ENCODE results near the gene NXNL1. TPM values are rescaled to one million over a fixed set of nuclear protein-coding genes. Genes with fewer than 3 reads are reported as not detected.

NXNL1 gene
- total and polyA plus RNA-seq, 8 donors, result 0.92 TPM; not detected in 7

- no peak for DNase-seq
- Histone ChIP-seq H3K9me3 (no peaks in the 10 kb centered on the region), H3K36me3 (peaks cover 0 to 7% (median 3%) of the 10 kb centered on the region in 4 donors), H3K27ac (no peak overlapping the region), H3K4me1 (no peaks in the 10 kb centered on the region), H3K4me3 (no peak overlapping the region), H3K27me3 (no peaks in the 10 kb centered on the region)
- 88 to 92% (median 90%) methylated on average over 7 of the region's 7 CpGs for WGBS, 5 donors
- no peak for TF ChIP-seq EP300 (IDR thresholded peaks at IDR 0.05)
- TF ChIP-seq CTCF (IDR thresholded peaks at IDR 0.05), result no peak
- no peak for TF ChIP-seq POLR2A (IDR thresholded peaks at IDR 0.05)
- TF ChIP-seq POLR2AphosphoS5 (IDR thresholded peaks at IDR 0.05), result no peak
- intact Hi-C loops (cut with DNase I; ENCODE audit: low total_unique reads), result no loop called here
Measured at GRCh38 chr19:17431417-17431816, 29.3 kb downstream of the NXNL1 start.

- TF ChIP-seq EP300 (IDR thresholded peaks at IDR 0.05) (no peak), POLR2AphosphoS5 (IDR thresholded peaks at IDR 0.05) (no peak), POLR2A (IDR thresholded peaks at IDR 0.05) (no peak), CTCF (IDR thresholded peaks at IDR 0.05) (no peak)
- Histone ChIP-seq H3K9me3 (no peaks in the 10 kb centered on the region), H3K36me3 (no peaks in the 10 kb centered on the region), H3K4me1 (peaks cover 0 to 5% (median 2%) of the 10 kb centered on the region in 4 donors), H3K4me3 (no peak overlapping the region), H3K27me3 (no peaks in the 10 kb centered on the region), H3K27ac (no peak overlapping the region)
- intact Hi-C loops (cut with DNase I; ENCODE audit: low total_unique reads), result no loop called here
- DNase-seq, result no peak
- 60 to 77% (median 71%) methylated on average over 17 of the region's 17 CpGs for WGBS, 5 donors
Measured at GRCh38 chr19:17429641-17430113, 31.0 kb downstream of the NXNL1 start.

GRCh38 chr19:17424743-17425365, 35.9 kb downstream of the NXNL1 start:
- WGBS, 5 donors, result 27 to 40% (median 29%) methylated on average over 16 to 27 of the region's 27 CpGs
- H3K36me3 ChIP-seq, result peaks cover 0 to 24% (median 21%) of the 10 kb centered on the region in 4 donors
- H3K9me3 ChIP-seq, result no peaks in the 10 kb centered on the region
- intact Hi-C loops (cut with DNase I; ENCODE audit: low total_unique reads), result no loop called here
- no peak overlapping the region for H3K27ac ChIP-seq
- no peak overlapping the region for H3K4me3 ChIP-seq
- DNase-seq, result peak in 1 of 2 donors; percentile 85
- H3K27me3 ChIP-seq, result no peaks in the 10 kb centered on the region
- H3K4me1 ChIP-seq, result peaks cover 8 to 20% (median 12%) of the 10 kb centered on the region in 4 donors
- no peak for TF ChIP-seq POLR2A (IDR thresholded peaks at IDR 0.05)
- peak in 1 of 7 experiments; percentile 23 for TF ChIP-seq CTCF (IDR thresholded peaks at IDR 0.05)
- TF ChIP-seq EP300 (IDR thresholded peaks at IDR 0.05), result no peak
- TF ChIP-seq POLR2AphosphoS5 (IDR thresholded peaks at IDR 0.05), result no peak

- Histone ChIP-seq H3K27ac (no peak overlapping the region), H3K36me3 (peaks cover 0 to 24% (median 21%) of the 10 kb centered on the region in 4 donors), H3K9me3 (no peaks in the 10 kb centered on the region), H3K4me1 (peaks cover 8 to 29% (median 19%) of the 10 kb centered on the region in 4 donors), H3K4me3 (no peak overlapping the region), H3K27me3 (no peaks in the 10 kb centered on the region)
- intact Hi-C loops (cut with DNase I; ENCODE audit: low total_unique reads), result no loop called here
- WGBS, 5 donors, result 88 to 95% (median 93%) methylated on average over 17 to 20 of the region's 20 CpGs
- TF ChIP-seq CTCF (IDR thresholded peaks at IDR 0.05) (no peak), POLR2AphosphoS5 (IDR thresholded peaks at IDR 0.05) (no peak), POLR2A (IDR thresholded peaks at IDR 0.05) (no peak), EP300 (IDR thresholded peaks at IDR 0.05) (no peak)
- DNase-seq, result no peak
Measured at GRCh38 chr19:17423429-17424208, 37.1 kb downstream of the NXNL1 start.

Measured in stomach (tissue), 9 donors.